Heart left ventricle (tissue), 16 donors: ENCODE measurements around the gene ZNF100. TPM values are rescaled to one million over a fixed set of nuclear protein-coding genes. Genes with fewer than 3 reads are reported as not detected.
"Not testable (repeated sequence)": the region's sequence is repeated elsewhere in the genome, so short reads cannot be mapped to it uniquely, and the experiment has no call there.

Experiments
- ATAC-seq, 4 donors: fragments of 200-7000 bp; cut with Tn5 transposase; one replicate each; pipeline ENCODE4 v1.9.1; 2020 to 2022; ENCODE audit warnings: moderate library complexity in 4 of 4, mild to moderate bottlenecking in 3 of 4, moderate number of reproducible peaks in 1 of 4
- DNase-seq, 5 donors: peaks; one replicate each; pipeline ENCODE4 v3.0.0-alpha.2; 2020
- H3K27ac ChIP-seq, 12 donors: fragments of 200-600 bp; sonication (generic) in 4 of 12; one replicate each; pipeline versions ENCODE4 v1.5.0 to v1.8.0; 2016 to 2022; ENCODE audit warnings: mild to moderate bottlenecking in 2 of 12
- H3K27me3 ChIP-seq, 9 donors: fragments of 200-600 bp; sonication (generic) in 2 of 9; one replicate each; pipeline versions ENCODE4 v1.5.1 to v1.8.0; 2016 to 2022; ENCODE audit warnings: mild to moderate bottlenecking in 3 of 9
- H3K36me3 ChIP-seq, 9 donors: fragments of 200-600 bp; sonication (generic) in 2 of 9; one replicate each; pipeline versions ENCODE4 v1.5.0 to v1.8.0; 2018 to 2022; ENCODE audit warnings: mild to moderate bottlenecking in 2 of 9
- H3K4me1 ChIP-seq, 12 donors: fragments of 200-600 bp; sonication (generic) in 4 of 12; one replicate each; pipeline versions ENCODE4 v1.5.0 to v1.8.0; 2016 to 2022; ENCODE audit warnings: mild to moderate bottlenecking in 3 of 12
- H3K4me3 ChIP-seq, 12 donors: fragments of 200-600 bp; sonication (generic) in 4 of 12; one replicate each; pipeline versions ENCODE4 v1.5.0 to v1.8.0; 2017 to 2022; ENCODE audit warnings: mild to moderate bottlenecking in 9 of 12, moderate library complexity in 4 of 12
- H3K9me3 ChIP-seq, 12 donors: fragments of 200-600 bp; sonication (generic) in 4 of 12; one replicate each; pipeline versions ENCODE4 v1.5.0 to v1.8.0; 2016 to 2022; ENCODE audit warnings: mild to moderate bottlenecking in 1 of 12
- POLR2A ChIP-seq, 2 donors: fragments of 450-650 bp; IDR thresholded peaks; one replicate each; pipeline ENCODE4 v1.6.1; 2017; ENCODE audit warnings: antibody characterized with exemption in 2 of 2, mild to moderate bottlenecking in 2 of 2, moderate library complexity in 2 of 2
- WGBS, 4 donors: extraction: QIAGEN DNeasy Blood & Tissue Kit in 2 of 4; methylation state at CpG; one replicate each; pipeline versions ENCODE4 v1.1.5 to v1.1.7; 2013 to 2018; 5-methylcytosine and 5-hydroxymethylcytosine counted together
- intact Hi-C, 10 donors: fragments of 100-400 bp; cut with DNase I; formaldehyde crosslinking; loops; one replicate each; pipeline versions ENCODE4 v1.11.1 to v1.14.2; 2022
- polyA plus RNA-seq, 2 donors: library from polyadenylated mRNA; stranded (reverse); fragments of 200-250 nt; gene quantifications; one replicate each; pipeline ENCODE4 v1.2.3, GENCODE V29; 2013
- total RNA-seq, 9 donors: library from RNA; depleted of rRNA in 2 of 9; stranded (reverse); fragments of >200 nt in 2 of 9; fragmentation: NEBNext Ultra II Directional in 3 of 9; extraction: Animal tissue kit (Norgen Biotek cat#: 25700) in 3 of 9; gene quantifications; one replicate each; pipeline versions ENCODE4 v1.1.0 to v1.2.4, GENCODE V29; 2016 to 2023
- TF ChIP-seq, protein P1 (sequence below), 12 donors: fragments of 200-600 bp; sonication (generic) in 4 of 12; IDR thresholded peaks; one replicate each; pipeline versions ENCODE4 v1.5.0 to v1.8.0; 2018 to 2022; ENCODE audit warnings: antibody characterized with exemption in 12 of 12, mild to moderate bottlenecking in 5 of 12
- donor health status: ischemic (EF 13 %, LVEDD 7.1; RV severe dilation, severe dysfunction).
- donor health status: healthy with polysubstance abuse.
- donor health status: DM: no; HTN: yes; CAD: no.
- donor health status: DM: no; HTN: no; CAD: no.
- donor health status: ischemic (EF 25% LVEDD 6.9; RV normal size, moderate dysfunction).
- donor health status: ischemic (EF 25% LVEDD 5.7; RV mildly dilated, moderate dysfunction).
- donor health status: healthy.
- donor health status: DM: yes; HTN: yes; CAD: no.
- donor health status: ischemic (EF 35%, LVEDD 5.7; RV mildly dilated, moderate dysfunction).
- donor health status: nonischemic (EF 11% LVEDD 7.7; RV severe dilation, severe dysfunction).
- donor health status: DM: yes; HTN: yes; CAD: no.
- donor health status: PGD.
- donor health status: ischemic (EF 29% LVEDD 5.4; RV normal size, mild dysfunction).
- donor health status: nonischemic (EF 23%, LVEDD 6.1; RV moderate dilation, normal function).

ZNF100 gene
- total and polyA plus RNA-seq, 11 donors: 1.8 to 8.7 (median 4.7) TPM

DNA sequence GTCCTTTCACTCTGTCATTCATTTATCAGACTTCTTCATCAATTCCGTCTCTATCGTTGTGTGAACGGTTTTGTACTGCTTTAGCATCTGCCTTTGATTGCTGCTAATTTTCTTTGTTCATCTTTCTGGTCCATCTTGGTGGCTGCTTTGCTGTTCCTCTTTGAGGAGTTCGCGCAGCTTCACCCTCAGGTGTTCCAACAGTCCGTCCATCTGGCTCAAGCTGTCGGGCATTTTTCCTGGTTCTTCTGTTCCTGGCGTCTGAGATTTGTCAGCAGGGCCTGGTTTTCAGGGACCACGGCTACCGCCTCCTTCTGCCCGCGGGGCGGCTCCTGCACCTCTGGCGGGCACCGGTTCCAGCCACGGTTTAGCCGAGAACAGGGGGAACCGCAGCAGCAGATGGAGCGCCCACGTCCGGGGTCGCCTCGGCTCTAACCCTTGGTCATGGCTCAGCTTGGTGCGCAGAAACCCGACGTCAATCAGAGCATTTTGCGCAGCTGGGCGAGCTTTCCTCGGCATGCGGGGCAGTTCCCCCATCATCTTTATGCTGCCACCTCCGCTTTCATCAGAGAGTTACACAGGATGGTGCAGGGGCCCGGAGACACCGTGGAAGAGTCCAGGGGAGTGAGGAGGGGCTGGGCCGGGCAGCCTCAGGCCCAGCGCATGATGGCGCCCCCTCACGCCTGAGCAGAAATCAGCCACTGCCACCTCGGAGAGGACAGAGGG lies 89.5 kb downstream of the ZNF100 start:
- intact Hi-C loops: no loop called here
- H3K9me3 ChIP-seq: peaks cover 0 to 10% (median 0%) of the 10 kb centered on the region in 12 donors
- TF ChIP-seq, protein P1, sequence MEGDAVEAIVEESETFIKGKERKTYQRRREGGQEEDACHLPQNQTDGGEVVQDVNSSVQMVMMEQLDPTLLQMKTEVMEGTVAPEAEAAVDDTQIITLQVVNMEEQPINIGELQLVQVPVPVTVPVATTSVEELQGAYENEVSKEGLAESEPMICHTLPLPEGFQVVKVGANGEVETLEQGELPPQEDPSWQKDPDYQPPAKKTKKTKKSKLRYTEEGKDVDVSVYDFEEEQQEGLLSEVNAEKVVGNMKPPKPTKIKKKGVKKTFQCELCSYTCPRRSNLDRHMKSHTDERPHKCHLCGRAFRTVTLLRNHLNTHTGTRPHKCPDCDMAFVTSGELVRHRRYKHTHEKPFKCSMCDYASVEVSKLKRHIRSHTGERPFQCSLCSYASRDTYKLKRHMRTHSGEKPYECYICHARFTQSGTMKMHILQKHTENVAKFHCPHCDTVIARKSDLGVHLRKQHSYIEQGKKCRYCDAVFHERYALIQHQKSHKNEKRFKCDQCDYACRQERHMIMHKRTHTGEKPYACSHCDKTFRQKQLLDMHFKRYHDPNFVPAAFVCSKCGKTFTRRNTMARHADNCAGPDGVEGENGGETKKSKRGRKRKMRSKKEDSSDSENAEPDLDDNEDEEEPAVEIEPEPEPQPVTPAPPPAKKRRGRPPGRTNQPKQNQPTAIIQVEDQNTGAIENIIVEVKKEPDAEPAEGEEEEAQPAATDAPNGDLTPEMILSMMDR (IDR thresholded peaks at IDR 0.05): peak in 3 of 12 donors; percentile 22 to 27 (median 25)
- no peak for TF ChIP-seq POLR2A (IDR thresholded peaks at IDR 0.05)
- peaks cover 0 to 7% (median 0%) of the 10 kb centered on the region in 9 donors for H3K27me3 ChIP-seq
- peaks cover 0 to 8% (median 0%) of the 10 kb centered on the region in 12 donors for H3K4me1 ChIP-seq
- DNase-seq (peak in 3 of 5 donors; percentile 36 to 58 (median 41)), ATAC-seq (peak in 2 of 4 donors; percentile 60 to 82)
- H3K27ac ChIP-seq: peak overlapping the region in 1 of 12 donors; percentile 32
- H3K4me3 ChIP-seq: peak overlapping the region in 7 of 12 donors; percentile 14 to 46 (median 36)
- H3K36me3 ChIP-seq: no peaks in the 10 kb centered on the region
- 45 to 62% (median 55%) methylated on average over 38 of the region's 38 CpGs for WGBS, 4 donors

DNA sequence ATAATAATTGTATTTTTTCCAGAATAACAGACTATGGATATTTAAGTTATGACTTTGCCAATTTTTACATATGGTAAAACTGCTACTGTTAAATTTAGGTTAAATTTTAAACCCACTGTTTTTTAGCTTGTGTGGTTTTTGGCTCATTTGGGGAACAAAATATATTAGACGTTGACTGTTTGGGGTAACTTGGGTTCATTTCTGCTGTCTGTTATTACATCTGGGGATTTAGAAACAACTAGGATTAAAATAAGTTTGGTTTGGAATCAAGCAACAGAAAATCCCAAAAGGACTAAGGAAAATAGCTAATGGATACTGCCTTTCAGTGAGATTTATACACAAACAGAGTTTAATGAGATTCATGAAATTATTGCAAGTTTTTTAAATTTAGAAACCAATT lies 92.9 kb downstream of the ZNF100 start:
- Histone ChIP-seq H3K36me3 (no peaks in the 10 kb centered on the region), H3K27ac (peak overlapping the region in 3 of 12 donors; percentile 16 to 24 (median 18)), H3K27me3 (peaks cover 0 to 7% (median 0%) of the 10 kb centered on the region in 9 donors), H3K4me1 (peaks cover 0 to 8% (median 0%) of the 10 kb centered on the region in 12 donors), H3K4me3 (no peak overlapping the region), H3K9me3 (no peaks in the 10 kb centered on the region)
- TF ChIP-seq POLR2A (IDR thresholded peaks at IDR 0.05): no peak
- TF ChIP-seq, protein P1 (IDR thresholded peaks at IDR 0.05): no peak
- intact Hi-C loops: no loop called here
- no peak for ATAC-seq
- 49 to 69% (median 53%) methylated on average over 1 of the region's 1 CpG for WGBS, 4 donors
- no peak for DNase-seq

DNA sequence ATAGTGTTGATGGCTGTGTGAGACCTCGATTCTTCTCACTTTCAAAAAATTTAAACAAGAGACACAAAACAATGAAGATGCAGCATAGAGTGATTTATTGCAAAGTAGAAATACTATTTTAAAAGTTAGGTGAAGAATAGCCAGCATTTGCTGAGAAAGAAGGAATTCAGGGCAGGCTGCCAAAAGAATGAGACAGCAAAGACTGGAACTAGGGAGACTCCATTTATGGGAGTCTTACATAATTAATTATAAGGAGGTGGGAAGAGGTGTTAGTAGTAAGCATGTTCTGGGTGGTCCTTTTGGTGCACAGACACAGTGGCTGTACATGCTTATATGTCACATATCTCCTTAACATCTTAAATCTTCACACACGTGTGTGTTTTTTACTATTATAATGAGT lies 93.9 kb downstream of the ZNF100 start:
- H3K4me1 ChIP-seq, H3K9me3 ChIP-seq, H3K27me3 ChIP-seq, intact Hi-C loops, H3K4me3 ChIP-seq, H3K36me3 ChIP-seq: not testable (repeated sequence)
- DNase-seq (peak in 3 of 5 donors; percentile 32 to 50 (median 43)), ATAC-seq (peak in 2 of 4 donors; percentile 39 to 45)
- 48 to 66% (median 54%) methylated on average over 2 of the region's 2 CpGs for WGBS, 4 donors
- peak overlapping the region in 1 of 12 donors; percentile 24 for H3K27ac ChIP-seq

Other genes with a start within 250 kb of the ZNF100 start
- 10 to 100 TPM in 2 of 9 donors, 1 to 10 TPM in 7; 3.8 to 13.8 (median 6.5) TPM for gene ZNF43, start 68.6 kb upstream of the ZNF100 start, total RNA-seq
- gene ZNF43, start 68.6 kb upstream of the ZNF100 start, polyA plus RNA-seq: 1 to 10 TPM; 2.6 to 3.3 TPM
- gene ZNF208, start 243.4 kb upstream of the ZNF100 start, total RNA-seq: 10 to 100 TPM in 6 of 9 donors, 1 to 10 TPM in 3; 3.9 to 45.4 (median 16.7) TPM
- gene ZNF208, start 243.4 kb upstream of the ZNF100 start, polyA plus RNA-seq: 1 to 10 TPM; 4.3 to 9.1 TPM